A204.1 (cell line): ENCODE results near the gene LRRC18.

Experiments
- FAIRE-seq: peaks from 2 replicates; lab custom pipeline; 2012; peaks lifted over from hg19 to GRCh38; lab: Jason Lieb, UNC

The LRRC18 gene

DNA sequence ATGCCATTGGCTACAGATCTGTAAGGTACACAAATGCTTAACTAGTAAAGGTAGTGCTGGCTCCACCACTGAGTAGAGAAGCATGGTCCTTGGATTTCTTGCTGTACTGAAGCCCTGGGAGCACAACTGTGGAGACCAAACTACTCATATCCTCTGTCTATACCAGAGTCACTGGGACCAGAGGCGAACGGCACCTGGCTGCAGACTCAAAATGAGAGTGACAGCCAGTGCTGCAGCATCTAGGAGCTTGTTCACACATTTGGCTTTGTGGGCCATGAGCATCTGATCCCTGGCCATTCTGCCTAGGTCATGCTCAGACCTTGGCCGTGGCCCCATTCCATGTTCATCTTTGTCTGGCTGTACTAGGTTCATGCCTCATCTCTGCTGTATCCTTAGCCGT lies 31.9 kb downstream of the LRRC18 start:
- no peak for FAIRE-seq

DNA sequence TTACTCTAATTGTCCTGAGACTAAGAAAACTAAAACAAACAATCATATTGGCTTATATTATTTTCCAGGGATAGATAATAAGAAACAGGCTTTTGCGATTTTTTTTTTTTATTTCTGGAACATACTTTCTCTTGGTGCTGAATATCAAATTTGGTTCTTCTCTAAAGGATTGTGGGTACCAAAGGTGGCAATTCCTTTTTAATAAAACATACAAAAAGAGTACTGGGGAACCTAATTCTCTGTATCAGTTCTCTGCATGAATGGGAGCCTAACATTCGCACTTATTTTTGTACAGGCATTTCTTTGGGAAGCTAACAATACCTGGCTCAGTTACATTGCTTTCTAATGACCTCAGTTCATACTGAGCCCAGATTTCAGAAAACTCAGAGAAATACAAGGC lies 32.8 kb downstream of the LRRC18 start:
- no peak for FAIRE-seq

DNA sequence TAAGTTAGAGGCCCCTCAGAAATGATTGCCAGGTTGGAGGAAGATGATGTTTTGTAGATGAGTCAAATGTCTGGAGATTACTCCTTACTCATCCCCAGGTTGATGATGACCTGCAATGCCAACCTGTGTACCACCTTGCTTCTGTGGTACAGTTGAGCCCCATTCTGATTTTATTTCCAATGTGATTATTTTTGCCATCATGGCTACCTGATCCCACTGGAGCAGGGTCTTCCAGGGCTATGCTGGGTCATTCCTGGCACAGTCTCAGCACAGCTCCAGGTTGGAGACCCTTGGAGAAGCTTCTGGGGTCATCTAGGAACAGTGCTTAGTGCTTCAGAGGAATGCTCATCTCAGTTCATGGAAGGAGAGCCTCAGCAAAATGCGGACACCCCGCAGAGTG lies 34.3 kb downstream of the LRRC18 start:
- FAIRE-seq, result no peak

DNA sequence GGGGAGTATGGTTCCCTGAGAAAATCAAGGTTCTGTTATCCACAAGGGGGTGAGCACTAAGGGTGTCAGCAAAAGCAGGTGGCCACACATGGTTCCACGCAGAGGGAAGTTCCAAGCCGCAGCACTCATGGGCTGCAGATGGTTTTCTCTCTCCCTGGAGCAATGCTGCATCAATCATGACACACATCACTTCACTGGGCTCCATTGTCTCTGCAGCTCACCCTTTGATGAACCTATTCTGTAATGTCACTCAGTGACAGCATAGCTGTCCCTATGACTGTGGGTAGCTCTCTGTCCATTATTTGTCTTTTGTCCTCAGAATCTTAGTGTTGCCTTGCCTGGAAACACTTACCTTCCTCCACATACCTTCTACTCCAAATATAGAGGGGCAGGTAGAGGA lies 34.8 kb downstream of the LRRC18 start:
- no peak for FAIRE-seq

DNA sequence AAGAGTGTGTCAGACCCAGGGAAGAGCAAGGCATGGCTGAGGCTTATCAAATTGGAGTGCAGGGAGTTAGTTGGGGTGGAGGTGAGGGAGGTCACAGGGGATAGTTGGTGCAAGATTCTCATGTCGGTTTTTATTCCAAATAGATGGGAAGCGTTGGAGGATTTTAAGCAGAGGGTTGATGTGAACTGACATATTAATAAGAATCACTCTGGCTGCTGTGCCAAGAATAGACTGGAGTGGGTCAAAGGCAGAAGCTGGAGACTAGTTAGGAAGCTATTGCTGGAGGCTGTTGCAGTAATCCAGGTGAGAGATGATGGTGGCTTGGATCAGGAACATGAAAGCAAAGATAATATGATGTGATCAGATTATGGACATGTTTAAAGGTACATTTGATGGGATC lies 36.5 kb downstream of the LRRC18 start:
- no peak for FAIRE-seq

DNA sequence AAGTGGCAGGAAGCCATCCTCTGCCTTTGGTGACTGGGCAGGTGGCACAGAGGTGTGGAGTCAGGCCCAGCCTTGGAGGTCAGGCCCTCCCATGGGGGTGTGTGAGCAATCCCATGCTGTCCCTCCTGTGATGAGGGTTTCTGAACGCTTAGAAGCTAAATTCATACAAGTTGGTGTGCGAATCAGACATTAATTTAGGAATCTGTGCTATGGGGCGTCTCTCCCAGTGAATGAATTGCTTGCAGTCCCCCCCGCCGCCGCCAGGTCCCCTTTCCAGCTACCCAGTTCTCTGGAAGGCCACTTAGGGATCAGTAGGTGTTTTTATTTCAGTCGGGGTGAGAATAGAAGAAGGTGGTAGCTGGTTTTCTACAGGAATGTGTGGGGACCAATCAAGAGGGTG lies 37.5 kb downstream of the LRRC18 start:
- FAIRE-seq, result no peak

DNA sequence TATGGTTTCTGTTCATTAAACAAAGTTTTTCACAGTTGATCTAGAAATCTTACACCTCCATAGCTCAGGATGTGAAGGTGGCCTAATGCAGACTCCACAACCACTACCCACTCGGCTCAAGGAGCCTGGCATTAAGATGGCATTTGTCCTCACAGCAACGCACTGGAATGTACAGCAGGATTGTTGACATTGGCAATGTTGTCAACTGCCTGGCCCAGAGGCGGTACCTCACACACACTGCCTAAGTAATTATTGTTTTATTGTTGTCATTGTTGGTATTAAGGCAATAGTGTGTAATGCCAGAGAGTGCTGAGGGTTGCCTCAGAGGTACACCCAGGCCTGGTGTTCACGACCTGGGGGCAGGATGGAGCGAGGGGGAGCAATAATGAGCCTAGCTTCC lies 38.3 kb downstream of the LRRC18 start:
- no peak for FAIRE-seq

DNA sequence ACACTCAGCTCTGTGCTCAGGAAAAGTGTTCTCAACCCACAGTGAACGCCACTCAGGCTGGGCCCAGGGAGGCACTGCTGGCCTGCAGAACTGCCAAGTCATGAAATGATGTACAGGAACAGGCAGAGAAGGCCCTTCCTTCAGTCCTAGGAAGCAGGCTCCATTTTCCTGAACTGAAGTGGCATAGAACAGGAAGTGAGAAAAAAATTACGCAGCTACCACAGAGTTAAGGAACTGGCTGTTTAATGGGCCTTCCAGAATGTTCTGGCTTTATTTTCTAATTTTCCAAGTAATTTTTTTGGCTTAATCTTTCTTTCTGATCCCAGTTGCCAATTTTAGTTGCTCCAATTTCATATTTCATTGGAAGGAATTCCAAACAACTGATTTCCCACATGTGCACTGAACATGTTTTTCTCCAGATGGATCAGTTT lies 39.3 kb downstream of the LRRC18 start:
- no peak for FAIRE-seq

DNA sequence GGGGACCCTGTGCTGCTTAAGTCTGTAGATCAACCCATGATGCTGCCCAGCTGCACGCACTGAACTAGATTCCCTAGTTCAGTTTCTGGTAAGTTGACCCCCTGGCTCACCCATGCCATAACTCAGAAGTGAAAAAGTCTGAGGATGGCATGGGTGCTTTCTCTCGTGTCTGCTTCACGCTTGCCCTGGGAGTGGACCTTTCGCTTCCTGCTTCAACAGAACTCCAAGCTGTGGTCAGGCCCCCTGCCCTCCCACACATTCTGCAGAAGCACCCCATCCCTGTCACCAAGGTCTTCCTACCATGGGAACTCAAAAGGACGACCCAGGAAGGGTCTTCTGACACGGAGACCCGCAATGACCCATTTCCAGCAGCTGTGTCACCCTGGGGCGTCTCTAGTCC lies 39.9 kb downstream of the LRRC18 start:
- FAIRE-seq, result no peak

DNA sequence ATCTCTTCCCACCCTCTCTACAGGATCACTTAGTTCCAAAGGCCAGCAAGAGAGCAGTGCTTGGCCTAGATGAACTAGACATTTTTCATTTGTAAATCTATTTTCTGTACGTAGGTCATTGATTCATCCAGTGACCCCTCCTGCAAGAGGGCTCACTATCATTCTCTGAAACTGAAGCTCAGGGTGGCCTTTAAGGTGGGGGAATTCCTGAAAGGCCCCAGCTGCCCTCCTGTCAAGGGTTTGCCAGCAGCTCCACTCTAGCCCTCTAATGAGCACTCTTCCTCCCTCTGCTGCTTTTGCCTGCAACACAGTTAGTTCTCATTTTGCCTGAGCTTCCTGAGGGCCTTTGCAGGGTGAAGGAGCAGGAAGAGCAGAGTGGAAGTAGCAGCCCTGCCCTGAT lies 41.2 kb downstream of the LRRC18 start:
- FAIRE-seq, result no peak

DNA sequence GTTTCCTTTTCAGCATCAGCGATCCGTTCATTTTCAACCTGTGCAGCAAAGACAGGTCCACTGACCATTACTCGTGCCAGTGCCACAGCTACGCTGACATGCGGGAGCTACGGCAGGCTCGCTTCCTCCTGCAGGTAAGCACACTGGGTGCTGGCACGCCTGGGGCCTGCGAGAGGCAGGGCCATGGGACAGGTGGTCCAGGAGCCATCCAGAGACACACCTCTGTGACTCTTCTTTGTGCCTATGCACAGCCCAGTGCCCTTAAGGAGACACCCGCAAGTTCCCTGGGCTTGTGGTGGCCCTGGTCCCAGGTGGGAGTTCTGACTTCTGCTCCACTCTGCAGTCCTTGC lies 42.2 kb downstream of the LRRC18 start:
- no peak for FAIRE-seq

DNA sequence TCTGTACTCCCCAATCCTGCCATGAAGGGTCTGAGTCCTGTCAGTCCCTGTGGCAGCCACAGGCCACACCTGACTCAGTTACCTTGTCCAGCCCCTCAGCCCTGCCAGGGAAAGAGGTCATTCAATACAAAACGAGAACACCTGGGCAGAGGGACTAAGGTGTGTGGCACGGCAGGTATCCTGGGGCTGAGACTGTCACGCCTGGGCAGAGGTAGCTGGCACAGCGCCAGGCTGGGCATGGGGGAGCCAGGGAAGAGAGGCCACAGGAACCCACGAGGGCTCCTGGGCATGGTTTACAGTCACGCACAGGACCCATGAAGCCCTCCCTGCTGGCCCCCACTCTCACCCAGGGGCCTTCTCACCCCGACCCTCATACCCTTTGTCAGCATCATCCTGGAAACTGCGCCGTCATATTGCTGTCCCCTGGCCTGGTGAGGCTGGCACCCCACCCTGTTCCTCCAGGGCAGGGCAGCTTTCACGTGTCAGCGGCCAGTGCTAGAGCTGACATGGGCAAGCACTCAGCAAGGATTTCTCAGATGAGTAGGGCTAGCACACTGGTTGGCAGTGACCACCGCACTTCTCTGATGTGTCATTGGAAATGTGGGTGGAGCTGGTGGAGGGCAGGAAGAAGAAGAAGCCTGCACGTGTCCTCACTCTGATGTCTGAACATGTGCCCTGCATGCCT lies 42.7 kb downstream of the LRRC18 start:
- no peak for FAIRE-seq

DNA sequence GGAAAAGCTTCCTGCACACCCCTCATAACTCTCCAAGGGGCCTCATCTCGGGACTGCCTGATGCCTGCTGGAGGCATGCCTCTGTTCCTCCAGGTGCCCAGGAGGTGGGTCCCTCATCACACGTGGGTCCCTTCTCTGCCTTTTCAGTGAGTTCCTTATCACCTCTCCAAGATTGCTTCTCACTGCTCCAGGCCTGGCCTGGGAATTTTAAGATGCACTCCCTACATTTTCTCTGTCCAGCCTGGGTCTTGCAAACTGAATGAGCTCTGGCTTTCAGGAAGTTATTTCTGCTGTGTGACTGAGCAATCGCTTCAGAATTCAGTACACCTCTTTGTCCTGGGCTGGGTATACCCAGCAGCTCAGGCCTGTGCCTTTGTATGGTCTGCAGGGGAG lies 43.8 kb downstream of the LRRC18 start:
- no peak for FAIRE-seq

DNA sequence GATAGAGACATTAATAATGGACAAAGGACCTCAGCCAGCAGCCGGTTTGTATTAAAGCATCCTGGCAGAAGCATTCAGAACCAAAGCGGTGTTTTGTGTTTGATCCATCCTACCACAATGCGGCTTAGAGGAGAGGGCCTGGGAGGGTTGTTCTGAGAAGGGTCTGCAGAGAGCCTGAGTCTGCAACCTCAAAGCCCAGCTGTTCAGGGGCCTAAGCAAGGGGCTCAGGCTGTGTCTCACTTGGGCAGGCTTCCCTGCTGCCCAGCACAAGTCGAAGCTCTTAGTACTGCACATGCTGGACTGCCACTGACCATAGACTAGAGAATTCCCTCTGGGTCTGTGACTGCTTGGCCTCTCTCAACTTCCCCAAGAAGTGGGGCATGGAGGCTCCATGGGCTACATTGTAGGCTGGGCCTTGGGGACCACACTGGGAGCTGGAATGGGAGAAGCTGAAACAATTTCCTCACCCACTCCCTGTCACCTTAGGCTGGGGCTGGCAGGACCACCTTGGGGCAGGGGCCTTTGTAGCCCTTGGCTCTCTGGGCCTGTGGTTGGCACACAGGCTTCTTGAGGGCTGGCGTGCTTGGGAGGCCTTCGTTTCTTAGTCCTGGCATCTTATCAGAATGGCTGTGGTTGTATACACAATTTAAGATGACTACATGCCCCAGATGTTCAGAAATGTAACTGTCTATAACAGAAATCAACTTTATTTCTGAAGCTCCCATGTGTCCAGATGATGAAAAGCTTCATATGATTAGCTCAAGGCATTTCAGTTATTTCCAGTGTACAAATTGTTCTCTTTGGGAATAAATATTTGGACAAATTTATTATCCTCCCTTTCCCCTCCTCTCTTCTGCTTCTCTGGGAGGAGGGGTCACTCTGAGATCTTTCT lies 44.5 kb downstream of the LRRC18 start:
- no peak for FAIRE-seq

DNA sequence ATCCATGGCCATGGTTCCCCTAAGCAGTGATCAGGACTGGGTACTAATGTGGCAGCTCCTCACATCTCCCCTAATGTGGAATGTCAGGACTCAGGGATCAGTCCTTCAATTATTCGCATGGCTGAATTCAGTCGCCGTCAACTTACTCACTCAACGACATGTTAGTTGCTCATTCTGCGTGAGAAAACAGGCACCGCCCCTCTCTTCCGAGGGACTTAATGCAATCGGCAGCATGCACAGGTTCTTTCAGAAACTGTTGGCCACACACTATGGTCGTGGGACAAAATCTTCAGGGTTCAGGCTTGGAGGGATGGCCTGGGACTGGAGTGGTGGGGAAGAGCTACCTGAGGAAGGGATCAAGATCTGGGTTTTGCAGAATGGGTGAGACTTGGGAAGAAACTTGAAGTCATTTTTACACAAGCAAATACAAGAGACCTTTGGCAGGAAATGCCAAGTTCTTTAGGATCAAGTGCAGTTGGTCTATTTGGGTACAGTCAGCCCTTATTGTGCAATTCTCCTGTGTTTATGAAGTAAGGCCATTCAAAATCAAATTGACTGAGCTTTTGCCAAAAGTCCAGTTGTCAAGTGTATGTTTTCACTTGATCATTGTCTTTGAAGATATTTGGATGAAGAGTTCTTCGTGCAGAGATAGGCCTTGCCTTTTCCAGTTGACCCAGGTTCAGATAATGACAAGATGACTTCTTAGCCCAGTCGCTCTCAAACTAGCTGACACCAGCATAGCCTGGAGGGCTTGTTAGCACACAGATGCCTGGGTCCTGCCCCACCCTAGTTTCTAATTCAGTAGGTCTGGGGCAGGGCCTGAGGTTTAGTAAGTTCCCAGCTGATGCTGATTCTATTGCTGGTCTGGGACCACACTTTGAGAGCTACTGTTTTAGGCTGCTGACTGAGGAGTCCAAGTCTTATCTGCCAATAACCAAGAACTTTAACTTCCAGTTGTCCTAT lies 48.5 kb downstream of the LRRC18 start:
- FAIRE-seq, result no peak

DNA sequence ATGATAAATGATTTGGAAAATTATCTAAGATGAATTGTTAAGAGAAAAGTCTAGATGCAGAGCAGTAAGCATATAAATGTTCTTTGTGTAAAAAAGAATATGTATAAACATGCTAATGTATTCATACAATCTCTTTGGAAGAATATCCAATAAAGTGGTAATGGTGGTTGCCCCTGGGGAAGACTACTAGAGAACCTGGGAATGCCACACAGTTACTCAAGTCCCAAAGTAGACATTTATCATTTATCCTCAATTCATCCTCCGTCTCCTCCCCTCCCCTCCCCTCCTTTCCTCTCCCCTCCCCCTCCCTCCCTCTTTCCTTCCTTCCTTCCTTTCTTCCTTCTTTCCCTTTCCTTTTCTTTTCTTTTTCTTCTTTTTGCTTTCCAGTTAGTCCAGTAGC lies 51.7 kb downstream of the LRRC18 start:
- FAIRE-seq, result no peak

DNA sequence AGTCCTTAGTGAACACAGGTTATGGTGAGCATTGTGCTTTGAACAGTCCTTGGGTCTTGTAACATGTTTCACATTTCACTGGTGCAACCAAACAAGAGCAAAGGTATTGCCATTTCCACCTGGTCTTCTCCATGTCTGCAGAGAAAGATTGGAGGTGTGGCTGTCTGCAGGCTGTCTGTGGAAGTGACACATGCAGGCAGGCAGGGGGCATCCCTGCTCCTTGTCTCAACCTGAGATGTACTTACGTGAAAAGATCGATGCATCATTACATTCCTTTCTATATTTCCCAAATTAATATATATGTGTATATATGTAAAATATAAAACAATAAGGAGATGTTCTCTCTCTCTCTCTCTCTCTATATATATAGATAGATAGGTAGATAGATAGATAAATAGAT lies 54.3 kb downstream of the LRRC18 start:
- no peak for FAIRE-seq

DNA sequence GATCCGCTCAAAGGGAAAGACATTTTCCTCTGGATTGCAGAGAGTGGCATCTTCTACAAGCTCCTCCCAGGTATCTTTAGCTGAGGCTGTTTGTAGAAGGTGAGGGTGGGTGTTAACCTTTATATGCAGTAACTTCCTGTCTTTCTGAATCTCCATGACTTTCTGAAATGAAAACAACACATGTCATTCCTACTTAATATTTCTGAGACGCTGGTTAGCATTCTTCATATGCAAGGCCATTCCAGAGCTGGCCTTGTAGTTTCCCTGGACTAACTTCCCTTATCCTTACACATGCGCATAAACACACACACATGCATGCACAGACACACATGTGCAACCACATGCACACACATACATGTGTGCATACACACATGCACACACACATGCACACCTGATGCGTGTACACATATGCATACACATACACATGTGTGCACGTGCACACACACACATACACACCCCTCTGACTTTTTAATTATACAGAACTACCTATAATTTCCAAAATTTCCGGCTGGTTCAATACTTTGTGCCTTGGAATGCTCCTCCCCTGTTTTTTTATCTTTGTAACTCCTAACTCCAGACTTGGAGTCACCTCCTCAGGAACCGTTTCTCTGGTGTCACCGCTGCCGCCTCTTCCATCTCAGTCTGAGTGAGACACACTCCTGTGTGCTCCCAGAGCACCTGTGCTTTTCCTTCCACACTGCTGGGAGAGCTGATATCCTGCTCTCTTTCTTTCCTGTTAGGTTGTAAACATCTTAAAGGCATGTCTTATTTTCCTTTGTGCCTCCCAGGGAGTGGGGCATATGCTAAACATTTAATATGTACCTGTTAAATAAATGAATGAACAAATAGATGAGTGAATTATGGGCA lies 55.2 kb downstream of the LRRC18 start:
- no peak for FAIRE-seq

DNA sequence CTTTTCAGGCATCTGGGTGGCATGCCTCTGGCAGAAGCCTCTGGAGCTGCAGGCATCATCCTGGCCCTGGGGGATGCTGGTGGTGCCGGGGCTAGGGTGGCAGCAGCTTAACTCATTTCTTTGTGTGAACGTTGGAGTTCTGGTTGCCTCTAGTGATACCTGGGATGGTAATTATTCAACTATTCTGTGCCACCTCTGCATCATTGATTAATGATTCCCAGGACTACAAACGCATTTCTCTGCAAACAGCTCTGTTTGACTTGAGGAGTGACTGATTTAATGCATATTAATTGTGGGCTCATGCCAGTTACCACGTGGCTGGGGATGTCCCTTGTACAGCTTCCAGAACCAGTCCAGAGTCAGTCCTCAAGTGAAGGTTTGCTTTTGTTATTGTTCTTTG lies 55.9 kb downstream of the LRRC18 start:
- no peak for FAIRE-seq

DNA sequence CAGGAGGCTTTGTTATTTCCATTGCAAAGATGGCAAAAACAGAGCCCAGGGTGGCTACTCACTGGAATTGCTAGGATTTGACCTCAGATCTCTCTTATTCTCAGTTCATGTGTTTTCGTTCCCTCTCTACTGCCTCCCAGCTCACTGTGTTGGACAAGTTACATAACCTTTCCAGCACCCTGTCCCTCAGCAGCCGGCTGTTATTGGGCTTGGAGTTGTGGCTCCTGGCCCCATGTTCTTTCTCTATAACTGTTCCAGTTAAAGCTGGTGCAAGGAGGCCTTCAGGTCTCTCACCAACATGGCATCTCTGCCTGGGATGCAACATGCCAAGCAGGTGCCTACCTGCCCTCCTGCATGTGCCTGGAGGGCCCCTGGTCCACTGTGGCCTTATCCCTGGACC lies 56.8 kb downstream of the LRRC18 start:
- no peak for FAIRE-seq

DNA sequence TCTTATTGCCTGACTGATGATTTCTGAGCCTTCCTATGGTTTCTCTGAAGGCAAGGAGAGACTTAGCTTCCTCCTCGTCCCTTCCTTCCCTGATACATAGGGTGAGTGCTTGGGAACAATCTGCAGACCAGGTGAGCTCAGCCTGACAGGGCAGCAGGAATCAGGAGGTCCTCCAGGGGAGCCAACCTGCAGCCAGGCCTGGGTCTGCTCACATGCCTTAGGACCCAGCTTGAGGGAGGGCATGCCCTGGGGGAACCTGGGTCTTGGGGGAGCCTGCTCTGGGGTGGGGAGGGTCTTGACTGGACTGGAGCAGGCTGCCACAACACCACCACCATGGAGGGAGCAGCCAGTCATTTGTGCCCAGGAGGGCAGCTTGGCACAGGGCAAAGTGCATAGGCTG lies 57.7 kb downstream of the LRRC18 start:
- no peak for FAIRE-seq
